Measurements from ENCODE around the gene ACTA1. TPM values are rescaled to one million over a fixed set of nuclear protein-coding genes. Genes with fewer than 3 reads are reported as not detected.

Gene ACTA1
- total RNA-seq, 4 donors from 2014 or later: 0.33 to 0.40 TPM; not detected in 2

DNA sequence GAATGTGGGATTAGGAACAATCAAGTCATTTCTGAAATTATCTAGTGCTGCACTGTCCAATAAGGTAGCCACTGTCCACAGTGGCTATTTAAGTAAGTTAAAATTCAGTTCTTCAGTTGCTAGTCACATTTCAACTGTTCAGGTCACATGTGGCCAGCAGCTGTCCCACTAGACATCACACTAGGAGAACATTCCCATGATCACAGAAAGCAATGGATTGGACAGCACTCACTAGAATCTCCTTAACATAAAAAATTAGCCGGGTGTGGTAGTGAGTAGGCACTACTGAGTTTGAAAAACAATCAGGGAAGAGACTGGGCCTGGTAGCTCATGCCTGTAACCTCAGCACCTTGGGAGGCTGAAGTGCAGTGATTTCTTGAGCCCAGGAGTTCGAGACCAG lies 40.6 kb upstream of the ACTA1 start:
- Histone ChIP-seq H3K36me3 (peaks cover 30 to 50% of the 10 kb centered on the region in 2 donors), H3K9me3 (no peaks in the 10 kb centered on the region), H3K4me1 (no peaks in the 10 kb centered on the region), H3K27me3 (no peaks in the 10 kb centered on the region), H3K4me3 (replicated peaks in 1 of 3) (no peak overlapping the region), H3K27ac (no peak overlapping the region)
- intact Hi-C loops (cut with DNase I): loop anchor here (10.0 kb wide), 1 partner anchor 810 kb away; no protein-coding TSS in a partner anchor
- TF ChIP-seq, protein P1, sequence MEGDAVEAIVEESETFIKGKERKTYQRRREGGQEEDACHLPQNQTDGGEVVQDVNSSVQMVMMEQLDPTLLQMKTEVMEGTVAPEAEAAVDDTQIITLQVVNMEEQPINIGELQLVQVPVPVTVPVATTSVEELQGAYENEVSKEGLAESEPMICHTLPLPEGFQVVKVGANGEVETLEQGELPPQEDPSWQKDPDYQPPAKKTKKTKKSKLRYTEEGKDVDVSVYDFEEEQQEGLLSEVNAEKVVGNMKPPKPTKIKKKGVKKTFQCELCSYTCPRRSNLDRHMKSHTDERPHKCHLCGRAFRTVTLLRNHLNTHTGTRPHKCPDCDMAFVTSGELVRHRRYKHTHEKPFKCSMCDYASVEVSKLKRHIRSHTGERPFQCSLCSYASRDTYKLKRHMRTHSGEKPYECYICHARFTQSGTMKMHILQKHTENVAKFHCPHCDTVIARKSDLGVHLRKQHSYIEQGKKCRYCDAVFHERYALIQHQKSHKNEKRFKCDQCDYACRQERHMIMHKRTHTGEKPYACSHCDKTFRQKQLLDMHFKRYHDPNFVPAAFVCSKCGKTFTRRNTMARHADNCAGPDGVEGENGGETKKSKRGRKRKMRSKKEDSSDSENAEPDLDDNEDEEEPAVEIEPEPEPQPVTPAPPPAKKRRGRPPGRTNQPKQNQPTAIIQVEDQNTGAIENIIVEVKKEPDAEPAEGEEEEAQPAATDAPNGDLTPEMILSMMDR (IDR thresholded peaks at IDR 0.05): no peak
- TF ChIP-seq POLR2A (IDR thresholded peaks at IDR 0.05): no peak
- no peak for DNase-seq
- WGBS, 2 donors: 88 to 98% methylated on average over 2 of the region's 2 CpGs

GRCh38 chr1:229471175-229471574 lies 37.3 kb upstream of the ACTA1 start:
- H3K9me3 ChIP-seq: no peaks in the 10 kb centered on the region
- TF ChIP-seq POLR2A (IDR thresholded peaks at IDR 0.05): no peak
- TF ChIP-seq, protein P1 (IDR thresholded peaks at IDR 0.05): no peak
- intact Hi-C loops (cut with DNase I): loop anchor here (10.0 kb wide), 1 partner anchor 806 kb away; no protein-coding TSS in a partner anchor
- WGBS, 2 donors: 97 to 100% methylated on average over 3 of the region's 3 CpGs
- peaks cover 37 to 54% of the 10 kb centered on the region in 2 donors for H3K36me3 ChIP-seq
- H3K4me3 ChIP-seq (replicated peaks in 1 of 3): no peak overlapping the region
- no peak for DNase-seq
- H3K27ac ChIP-seq: no peak overlapping the region
- no peaks in the 10 kb centered on the region for H3K4me1 ChIP-seq
- H3K27me3 ChIP-seq: no peaks in the 10 kb centered on the region

- peaks cover 37 to 52% of the 10 kb centered on the region in 2 donors for H3K36me3 ChIP-seq
- WGBS, 2 donors: 89 to 91% methylated on average over 8 of the region's 8 CpGs
These were observed 36.6 kb upstream of the ACTA1 start for GRCh38 chr1:229470406-229471043.

GRCh38 chr1:229466887-229467286 lies 33.0 kb upstream of the ACTA1 start:
- no peaks in the 10 kb centered on the region for H3K9me3 ChIP-seq
- H3K27me3 ChIP-seq: no peaks in the 10 kb centered on the region
- no peak overlapping the region for H3K4me3 ChIP-seq (replicated peaks in 1 of 3)
- H3K27ac ChIP-seq: no peak overlapping the region
- intact Hi-C loops (cut with DNase I): no loop called here
- WGBS, 2 donors: 98% methylated on average over 1 of the region's 1 CpG
- no peak for DNase-seq
- TF ChIP-seq, protein P1 (IDR thresholded peaks at IDR 0.05): no peak
- TF ChIP-seq POLR2A (IDR thresholded peaks at IDR 0.05): no peak
- H3K36me3 ChIP-seq: peaks cover 48 to 50% of the 10 kb centered on the region in 2 donors
- no peaks in the 10 kb centered on the region for H3K4me1 ChIP-seq

More at GRCh38 chr1:229470406-229471043, 36.6 kb upstream of the ACTA1 start:
- Histone ChIP-seq H3K27me3 (no peaks in the 10 kb centered on the region), H3K4me3 (replicated peaks in 1 of 3) (no peak overlapping the region), H3K9me3 (no peaks in the 10 kb centered on the region), H3K27ac (no peak overlapping the region), H3K4me1 (no peaks in the 10 kb centered on the region)
- TF ChIP-seq POLR2A (IDR thresholded peaks at IDR 0.05): no peak
- TF ChIP-seq, protein P1 (IDR thresholded peaks at IDR 0.05): no peak
- DNase-seq: no peak
- intact Hi-C loops (cut with DNase I): loop anchor here (10.0 kb wide), 1 partner anchor 806 kb away; no protein-coding TSS in a partner anchor

DNA sequence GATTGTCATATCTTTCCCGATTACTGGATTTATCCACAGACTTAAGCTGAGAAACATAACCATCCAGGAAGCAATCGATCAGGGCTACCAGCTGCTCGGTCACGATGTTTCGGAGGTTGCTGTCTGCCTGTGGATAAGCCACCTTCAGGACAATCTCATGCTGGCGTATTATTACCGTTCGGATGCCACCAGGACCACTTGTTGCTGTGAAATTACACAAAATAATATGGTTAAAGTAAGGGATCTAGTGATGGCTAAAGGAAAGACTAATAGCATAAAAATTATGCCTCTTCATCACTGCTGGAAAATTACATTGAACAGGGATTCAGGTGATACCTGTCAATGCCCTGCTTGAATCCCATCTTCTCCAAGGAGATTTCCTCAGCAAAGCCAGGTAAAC lies 30.8 kb upstream of the ACTA1 start:
- Histone ChIP-seq H3K27ac (no peak overlapping the region), H3K9me3 (no peaks in the 10 kb centered on the region), H3K4me1 (no peaks in the 10 kb centered on the region), H3K4me3 (replicated peaks in 1 of 3) (no peak overlapping the region), H3K36me3 (peaks cover 44 to 51% of the 10 kb centered on the region in 2 donors), H3K27me3 (no peaks in the 10 kb centered on the region)
- 96 to 98% methylated on average over 8 of the region's 8 CpGs for WGBS, 2 donors
- no peak for DNase-seq
- intact Hi-C loops (cut with DNase I): no loop called here
- TF ChIP-seq, protein P1 (IDR thresholded peaks at IDR 0.05): no peak
